ENCODE data around the gene COA5.

- TF ChIP-seq CTCF (IDR thresholded peaks at IDR 0.05) (no peak), ZFX (IDR thresholded peaks at IDR 0.05; ENCODE audit: borderline replicate concordance) (no peak)
Measured at GRCh38 chr2:98550165-98550564, 58.1 kb downstream of the COA5 start.

All from 22Rv1 (cell line).